H1 (cell line): ENCODE measurements around the gene SERPINH1. TPM values are rescaled to one million over a fixed set of nuclear protein-coding genes. Genes with fewer than 3 reads are reported as not detected.

Source experiments
- CTCF ChIA-PET: fragments of 300-600 bp; sonication (Branson Sonifier 250); formaldehyde crosslinking; loops from one replicate; lab custom pipeline; 2021; ENCODE audit not compliant: partially characterized antibody; lab: Charles Lee
- POLR2A ChIA-PET: fragments of 300-600 bp; sonication (Branson Sonifier 250); formaldehyde crosslinking; loops from one replicate; lab custom pipeline; 2021; ENCODE audit warnings: inconsistent platforms; ENCODE audit not compliant: partially characterized antibody; lab: Charles Lee
- DNase-seq, 2 experiments: peaks; one replicate each; pipeline versions ENCODE4 v3.0.0 to v3.0.0-alpha.2; 2010 to 2022; ENCODE audit warnings: low spot score in 2 of 2, low read depth in 1 of 2, mixed read lengths in 1 of 2
- FAIRE-seq: peaks from 2 replicates; lab custom pipeline; 2011; peaks lifted over from hg19 to GRCh38; lab: Jason Lieb, UNC
- H2AFZ ChIP-seq: 2 replicates; pipeline ENCODE4 v1.8.1; 2012; ENCODE audit warnings: low read length, inconsistent platforms
- H2AK5ac ChIP-seq: 2 replicates; pipeline ENCODE4 v1.6.1; 2013; ENCODE audit warnings: low read depth, low read length
- H2BK120ac ChIP-seq: replicated peaks from 2 replicates; pipeline ENCODE3; 2013; ENCODE audit warnings: low read depth, low read length, inconsistent platforms
- H2BK12ac ChIP-seq: 2 replicates; pipeline ENCODE4 v1.6.1; 2013; ENCODE audit warnings: low read depth, low read length
- H2BK15ac ChIP-seq: 2 replicates; pipeline ENCODE4 v1.6.1; 2013; ENCODE audit warnings: low read length
- H2BK20ac ChIP-seq: 2 replicates; pipeline ENCODE4 v1.6.1; 2013; ENCODE audit warnings: low read length
- H2BK5ac ChIP-seq: 2 replicates; pipeline ENCODE4 v1.6.1; 2013; ENCODE audit warnings: low read depth, low read length
- H3K14ac ChIP-seq: 2 replicates; pipeline ENCODE4 v1.6.1; 2013; ENCODE audit warnings: inconsistent platforms; ENCODE audit not compliant: insufficient read length
- H3K18ac ChIP-seq: 2 replicates; pipeline ENCODE4 v1.6.1; 2013; ENCODE audit warnings: low read length; ENCODE audit errors: extremely low read depth
- H3K23ac ChIP-seq: 2 replicates; pipeline ENCODE4 v1.6.1; 2013; ENCODE audit warnings: inconsistent platforms; ENCODE audit not compliant: insufficient read length
- H3K23me2 ChIP-seq: 2 replicates; pipeline ENCODE4 v1.6.1; 2013; ENCODE audit warnings: low read depth, low read length
- H3K27ac ChIP-seq: 2 replicates; pipeline ENCODE4 v1.6.1; 2011; ENCODE audit warnings: low read depth, low read length, inconsistent platforms
- H3K27me3 ChIP-seq, 4 experiments: replicated peaks in 1 of 4; 1 replicate in 1 of 4; 2 replicates in 3 of 4; pipeline versions ENCODE4 v1.6.1 to v1.8.1; 2011 to 2013; ENCODE audit warnings: low read length in 3 of 4, mild to moderate bottlenecking in 3 of 4, inconsistent platforms in 2 of 4, mixed read lengths in 2 of 4, moderate library complexity in 1 of 4; ENCODE audit not compliant: control insufficient read depth in 3 of 4, insufficient read depth in 3 of 4; ENCODE audit errors: extremely low read depth in 1 of 4
- H3K36me3 ChIP-seq, 4 experiments: 2 replicates each; pipeline versions ENCODE4 v1.6.1 to v1.8.1; 2011 to 2013; ENCODE audit warnings: mild to moderate bottlenecking in 4 of 4, low read length in 3 of 4, moderate library complexity in 2 of 4, control low read depth in 1 of 4, inconsistent platforms in 1 of 4; ENCODE audit not compliant: insufficient read depth in 4 of 4, control insufficient read depth in 2 of 4
- H3K4ac ChIP-seq: replicated peaks from 2 replicates; pipeline ENCODE3; 2013; ENCODE audit warnings: low read length, low read depth, mixed read lengths, inconsistent platforms; ENCODE audit not compliant: insufficient read length
- H3K4me1 ChIP-seq, 4 experiments: replicated peaks in 1 of 4; 1 replicate in 1 of 4; 2 replicates in 3 of 4; pipeline versions ENCODE4 v1.6.1 to v1.8.1; 2011 to 2013; ENCODE audit warnings: low read length in 3 of 4, inconsistent platforms in 2 of 4, mixed read lengths in 1 of 4; ENCODE audit not compliant: insufficient read depth in 4 of 4, control insufficient read depth in 3 of 4
- H3K4me2 ChIP-seq, 2 experiments: 2 replicates each; pipeline versions ENCODE4 v1.6.1 to v1.8.1; 2011 to 2013; ENCODE audit warnings: low read depth in 2 of 2, low read length in 2 of 2, control low read depth in 1 of 2, inconsistent platforms in 1 of 2, mild to moderate bottlenecking in 1 of 2; ENCODE audit not compliant: insufficient read depth in 1 of 2
- H3K4me3 ChIP-seq, 4 experiments: fragments of 200-600, 300-600 bp in 1 of 4; sonication (generic), shearing (Covaris generic), sonication (Bioruptor Twin) in 1 of 4; 2 replicates each; pipeline versions ENCODE4 v1.5.1 to v1.8.1; 2011 to 2016; ENCODE audit warnings: low read length in 4 of 4, low read depth in 3 of 4, control low read depth in 2 of 4, inconsistent platforms in 2 of 4, mild to moderate bottlenecking in 2 of 4, mixed read lengths in 1 of 4, moderate library complexity in 1 of 4; ENCODE audit not compliant: insufficient read depth in 2 of 4; ENCODE audit errors: extremely low read depth in 1 of 4
- H3K56ac ChIP-seq: replicated peaks from 2 replicates; pipeline ENCODE3; 2013; ENCODE audit warnings: low read depth, mild to moderate bottlenecking, mixed read lengths, low read length, inconsistent platforms; ENCODE audit not compliant: insufficient read length
- H3K79me1 ChIP-seq: 2 replicates; pipeline ENCODE4 v1.6.1; 2013; ENCODE audit warnings: low read depth, low read length, control low read depth
- H3K79me2 ChIP-seq, 2 experiments: 2 replicates each; pipeline versions ENCODE4 v1.6.1 to v1.8.1; 2012 to 2013; ENCODE audit warnings: low read length in 2 of 2, mild to moderate bottlenecking in 2 of 2, inconsistent platforms in 1 of 2; ENCODE audit not compliant: insufficient read depth in 2 of 2, control insufficient read depth in 1 of 2
- H3K9ac ChIP-seq, 4 experiments: replicated peaks in 1 of 4; 1 replicate in 1 of 4; 2 replicates in 3 of 4; pipeline versions ENCODE4 v1.6.1 to v1.8.1; 2011 to 2013; ENCODE audit warnings: low read depth in 3 of 4, low read length in 3 of 4, control low read depth in 2 of 4, mild to moderate bottlenecking in 2 of 4, moderate library complexity in 2 of 4, inconsistent platforms in 1 of 4; ENCODE audit errors: extremely low read depth in 1 of 4
- H3K9me3 ChIP-seq, 2 experiments: 2 replicates each; pipeline versions ENCODE4 v1.6.1 to v1.8.1; 2012 to 2013; ENCODE audit warnings: mild to moderate bottlenecking in 2 of 2, moderate library complexity in 2 of 2, control low read depth in 1 of 2, inconsistent platforms in 1 of 2, low read depth in 1 of 2, low read length in 1 of 2, mixed read lengths in 1 of 2; ENCODE audit not compliant: insufficient read depth in 2 of 2
- H4K20me1 ChIP-seq, 2 experiments: replicated peaks in 1 of 2; 2 replicates each; pipeline versions ENCODE3 to v1.8.1; 2011 to 2013; ENCODE audit warnings: inconsistent platforms in 2 of 2, low read length in 2 of 2, mild to moderate bottlenecking in 1 of 2; ENCODE audit not compliant: insufficient read depth in 2 of 2, control insufficient read depth in 1 of 2
- H4K5ac ChIP-seq: 2 replicates; pipeline ENCODE4 v1.6.1; 2013; ENCODE audit warnings: low read length, low read depth, mixed read lengths, inconsistent platforms; ENCODE audit not compliant: insufficient read length
- H4K8ac ChIP-seq: 2 replicates; pipeline ENCODE4 v1.8.0; 2013; ENCODE audit warnings: mild to moderate bottlenecking, moderate library complexity, low read length, inconsistent platforms; ENCODE audit not compliant: insufficient read depth; ENCODE audit errors: extremely low read depth
- H4K91ac ChIP-seq: replicated peaks from 2 replicates; pipeline ENCODE3; 2013; ENCODE audit warnings: low read length, mixed read lengths, inconsistent platforms; ENCODE audit not compliant: insufficient read length
- BCL11A ChIP-seq, 2 experiments: IDR thresholded peaks; one replicate each; pipeline ENCODE4 v1.6.1; 2011; ENCODE audit warnings: low read depth in 2 of 2, low read length in 2 of 2, mild to moderate bottlenecking in 2 of 2
- BRCA1 ChIP-seq: IDR thresholded peaks from 2 replicates; pipeline ENCODE4 v1.6.1; 2012; ENCODE audit warnings: low read depth, low read length, improper control_type of control experiment
- CBX5 ChIP-seq: fragments of 300-800, 300-1000 bp; sonication (generic); IDR thresholded peaks from 2 replicates; pipeline ENCODE4 v1.7.1; 2016; ENCODE audit warnings: antibody characterized with exemption, low read length, low read depth
- CEBPB ChIP-seq: IDR thresholded peaks from 2 replicates; pipeline ENCODE4 v1.6.1; 2012; ENCODE audit warnings: low read depth, low read length
- CHD2 ChIP-seq: IDR thresholded peaks from 2 replicates; pipeline ENCODE4 v1.6.1; 2012; ENCODE audit warnings: low read length, improper control_type of control experiment
- SAP30 ChIP-seq: fragments of 300-600 bp; sonication (generic); IDR thresholded peaks from 2 replicates; pipeline ENCODE4 v1.7.1; 2012; ENCODE audit warnings: low read length, moderate library complexity, mild to moderate bottlenecking, inconsistent platforms; ENCODE audit not compliant: insufficient read depth, insufficient replicate concordance
- WGBS, 2 experiments: shearing (Covaris generic) in 1 of 2; methylation state at CpG; one replicate each; pipeline versions ENCODE4 v1.1.6 to v1.1.7; 2013 to 2015; ENCODE audit warnings: low lambda C conversion rate in 2 of 2, mixed read lengths in 2 of 2, inconsistent platforms in 1 of 2, low coverage in 1 of 2, missing lambda C conversion rate in 1 of 2; ENCODE audit not compliant: insufficient replicate concordance in 2 of 2, insufficient coverage in 1 of 2, insufficient read length in 1 of 2; ENCODE audit errors: extremely low coverage in 1 of 2, missing lambda C conversion rate in 1 of 2; 5-methylcytosine and 5-hydroxymethylcytosine counted together
- polyA plus RNA-seq, 7 experiments: library from polyadenylated mRNA; depleted of rRNA in 3 of 7; stranded (reverse) in 5 of 7; unstranded in 2 of 7; fragments of >200 nt in 5 of 7; fragments of 200-250 nt in 2 of 7; gene quantifications; 1 replicate in 5 of 7; 2 replicates in 1 of 7; 4 replicates in 1 of 7; pipeline versions ENCODE4 v1.2.1 to v1.2.3, GENCODE V29; 2011 to 2013; ENCODE audit warnings: missing spikeins in 2 of 7, mixed read lengths in 2 of 7
- total RNA-seq: library from RNA; stranded (reverse); fragmentation: NEBNext Ultra II Directional; extraction: Animal tissue kit (Norgen Biotek cat#: 25700); gene quantifications from 2 replicates; pipeline ENCODE4 v1.2.1, GENCODE V29; 2021
- TF ChIP-seq, protein P1 (sequence below): IDR thresholded peaks from 2 replicates; pipeline ENCODE4 v1.6.1; 2011; ENCODE audit warnings: low read depth, mild to moderate bottlenecking, low read length; ENCODE audit not compliant: insufficient read depth

Gene SERPINH1
- total and polyA plus RNA-seq, 2 of the 8 experiments (the other 6 are each of a cell fraction or from before 2014, with no cell fraction given) = 420 to 621 TPM

GRCh38 chr11:75616281-75616680 is 54.2 kb downstream of the SERPINH1 start:
- CTCF ChIA-PET = interaction anchor here (0.8 to 1.3 kb wide), 4 partner anchors 11 to 165 kb away, joined by 4 to 5 read pairs (median 4); no protein-coding TSS in a partner anchor
- TF ChIP-seq BCL11A (IDR thresholded peaks at IDR 0.05; ENCODE audit: low read depth in 2 of 2, low read length in 2 of 2) (no peak), CHD2 (no peak), BRCA1 (no peak), CEBPB (no peak), SAP30 (no peak), CBX5 (no peak)
- TF ChIP-seq, protein P1, sequence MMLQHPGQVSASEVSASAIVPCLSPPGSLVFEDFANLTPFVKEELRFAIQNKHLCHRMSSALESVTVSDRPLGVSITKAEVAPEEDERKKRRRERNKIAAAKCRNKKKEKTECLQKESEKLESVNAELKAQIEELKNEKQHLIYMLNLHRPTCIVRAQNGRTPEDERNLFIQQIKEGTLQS = no peak
- Histone ChIP-seq H3K36me3 (no peaks in the 10 kb centered on the region), H3K4me3 (no peak overlapping the region), H3K4me1 (no peaks in the 10 kb centered on the region), H2BK12ac (no peak overlapping the region), H2BK20ac (no peak overlapping the region), H3K23me2 (no peaks in the 10 kb centered on the region), H3K23ac (no peak overlapping the region), H3K9me3 (no peaks in the 10 kb centered on the region), H2BK120ac (no peak overlapping the region), H2AFZ (no peak overlapping the region), H3K56ac (no peak overlapping the region), H3K27me3 (no peaks in the 10 kb centered on the region), H2BK15ac (no peak overlapping the region), H3K27ac (no peak overlapping the region), H3K79me2 (no peaks in the 10 kb centered on the region), H3K79me1 (no peaks in the 10 kb centered on the region), H3K18ac (no peak overlapping the region), H3K14ac (no peak overlapping the region), H2BK5ac (no peak overlapping the region), H2AK5ac (no peak overlapping the region), H4K20me1 (no peaks in the 10 kb centered on the region), H4K5ac (no peak overlapping the region), H3K9ac (no peak overlapping the region), H3K4me2 (no peak overlapping the region), H4K8ac (no peak overlapping the region), H4K91ac (no peak overlapping the region), H3K4ac (no peak overlapping the region)
- POLR2A ChIA-PET = interaction anchor here (1.7 kb wide), 1 partner anchor 18 kb away, joined by 5 read pairs; no protein-coding TSS in a partner anchor
- 83% methylated on average over 5 of the region's 5 CpGs; no CpG with 5 or more reads in 1 of the 2 experiments for WGBS, 2 experiments
- DNase-seq (no peak), FAIRE-seq (no peak)
